Measurements from ENCODE around the gene PON2. TPM values are rescaled to one million over a fixed set of nuclear protein-coding genes. Genes with fewer than 3 reads are reported as not detected.

The PON2 gene
- total and polyA plus RNA-seq, 2 of the 13 experiments (the other 11 are each of a cell fraction or from before 2014, with no cell fraction given) = 202 to 217 TPM

- TF ChIP-seq THRA (CRISPR knock-in tag; IDR thresholded peaks at IDR 0.05; ENCODE audit: borderline replicate concordance) (peak; percentile 40; the same call in 1 of the 2 replicates), RFX1 (IDR thresholded peaks at IDR 0.05) (no peak), TOE1 (CRISPR knock-in tag; IDR thresholded peaks at IDR 0.05) (no peak), TSC22D2 (CRISPR knock-in tag; IDR thresholded peaks at IDR 0.05; ENCODE audit: borderline replicate concordance) (peak; percentile 75; the same call in 1 of the 2 replicates), TGIF2 (CRISPR knock-in tag; IDR thresholded peaks at IDR 0.05) (0 out of 2 replicates have a peak, but pooled peaks have one; percentile 21), HBP1 (CRISPR knock-in tag; IDR thresholded peaks at IDR 0.05; ENCODE audit: low read depth) (peak; percentile 23; the same call in 1 of the 2 replicates), ZNF121 (CRISPR knock-in tag; IDR thresholded peaks at IDR 0.05) (no peak), SSRP1 (CRISPR knock-in tag; IDR thresholded peaks at IDR 0.05) (0 out of 2 replicates have a peak, but pooled peaks have one; percentile 61), ZNF513 (CRISPR knock-in tag; conservative IDR thresholded peaks at IDR 0.05) (no peak), SMARCE1 (IDR thresholded peaks at IDR 0.05; ENCODE audit: borderline replicate concordance) (no peak), RFXANK (CRISPR knock-in tag; IDR thresholded peaks at IDR 0.05) (no peak), SRF (IDR thresholded peaks at IDR 0.05; ENCODE audit: low read depth, low read length) (no peak), TFE3 (CRISPR knock-in tag; IDR thresholded peaks at IDR 0.05) (no peak), ZNF160 (CRISPR knock-in tag; IDR thresholded peaks at IDR 0.05) (no peak), ZNF275 (CRISPR knock-in tag; IDR thresholded peaks at IDR 0.05; ENCODE audit: borderline replicate concordance) (no peak), ZNF607 (CRISPR knock-in tag; IDR thresholded peaks at IDR 0.05; ENCODE audit: borderline replicate concordance) (no peak), USF2 (IDR thresholded peaks at IDR 0.05; ENCODE audit: low read depth, low read length) (no peak), USF2 (CRISPR knock-in tag; IDR thresholded peaks at IDR 0.05; ENCODE audit: borderline replicate concordance) (no peak)
- TF ChIP-seq, protein P1, sequence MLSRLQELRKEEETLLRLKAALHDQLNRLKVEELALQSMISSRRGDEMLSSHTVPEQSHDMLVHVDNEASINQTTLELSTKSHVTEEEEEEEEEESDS (CRISPR knock-in tag; IDR thresholded peaks at IDR 0.05; ENCODE audit: borderline replicate concordance) = no peak
Observed at GRCh38 chr7:95396136-95397032, 38.4 kb downstream of the PON2 start, which contains the start of gene PON3 (continued).

Measured in HepG2 (cell line).